BJ (cell line): ENCODE measurements around the gene DMD. TPM values are rescaled to one million over a fixed set of nuclear protein-coding genes. Genes with fewer than 3 reads are reported as not detected.

Experiments
- CTCF ChIA-PET: fragments of 350-600 bp; formaldehyde crosslinking; extraction: SDS; loops from one replicate; lab custom pipeline; 2021; ENCODE audit warnings: antibody characterized with exemption, inconsistent platforms; lab: Yijun Ruan, JAX
- POLR2A ChIA-PET: fragments of 300-600 bp; sonication (Branson Sonifier 250); formaldehyde crosslinking; extraction: SDS; loops from one replicate; lab custom pipeline; 2021; ENCODE audit warnings: antibody characterized with exemption; lab: Charles Lee
- DNase-seq: peaks from one replicate; pipeline ENCODE4 v3.0.0-alpha.2; 2011; ENCODE audit warnings: low read depth
- H3K27me3 ChIP-seq: 2 replicates; pipeline ENCODE4 v1.6.0; 2011; ENCODE audit warnings: low read length; ENCODE audit not compliant: control insufficient read depth, insufficient read depth
- H3K36me3 ChIP-seq: 2 replicates; pipeline ENCODE4 v1.5.1; 2011; ENCODE audit warnings: low read length; ENCODE audit not compliant: control insufficient read depth, insufficient read depth
- H3K4me3 ChIP-seq: 2 replicates; pipeline ENCODE4 v1.5.1; 2011; ENCODE audit warnings: low read depth, mild to moderate bottlenecking, control low read depth, low read length
- CTCF ChIP-seq: IDR thresholded peaks from 2 replicates; pipeline ENCODE4 v1.5.1; 2011; ENCODE audit warnings: low read depth, mild to moderate bottlenecking, control low read depth, inconsistent platforms, low read length, moderate library complexity; ENCODE audit not compliant: insufficient read depth
- polyA plus RNA-seq: library from polyadenylated mRNA; depleted of rRNA; stranded (reverse); fragments of >200 nt; gene quantifications from 2 replicates; pipeline ENCODE4 v1.2.3, GENCODE V29; 2011

DMD gene
- polyA plus RNA-seq, 1 experiment = 12.5 TPM

GRCh38 chrX:31819455-31819854, 1391.9 kb downstream of the DMD start:
- ChIA-PET CTCF (no interaction called here), POLR2A (no interaction called here)
- Histone ChIP-seq H3K4me3 (no peak overlapping the region), H3K36me3 (no peaks in the 10 kb centered on the region), H3K27me3 (no peaks in the 10 kb centered on the region)
- no peak for DNase-seq
- no peak for TF ChIP-seq CTCF

GRCh38 chrX:31811106-31811505, 1400.2 kb downstream of the DMD start:
- no peak for DNase-seq
- POLR2A ChIA-PET = no interaction called here
- no peak for TF ChIP-seq CTCF
- Histone ChIP-seq H3K4me3 (no peak overlapping the region), H3K36me3 (no peaks in the 10 kb centered on the region), H3K27me3 (no peaks in the 10 kb centered on the region)
- CTCF ChIA-PET = no interaction called here

GRCh38 chrX:31808357-31808756, 1403.0 kb downstream of the DMD start:
- no peak for DNase-seq
- Histone ChIP-seq H3K36me3 (no peaks in the 10 kb centered on the region), H3K4me3 (no peak overlapping the region), H3K27me3 (no peaks in the 10 kb centered on the region)
- no peak for TF ChIP-seq CTCF
- CTCF ChIA-PET = no interaction called here
- POLR2A ChIA-PET = no interaction called here

GRCh38 chrX:31807165-31807564, 1404.2 kb downstream of the DMD start:
- no peaks in the 10 kb centered on the region for H3K36me3 ChIP-seq
- DNase-seq = no peak
- ChIA-PET POLR2A (no interaction called here), CTCF (no interaction called here)
- H3K4me3 ChIP-seq = no peak overlapping the region
- no peak for TF ChIP-seq CTCF
- H3K27me3 ChIP-seq = no peaks in the 10 kb centered on the region

- no peak overlapping the region for H3K4me3 ChIP-seq
- ChIA-PET POLR2A (no interaction called here), CTCF (no interaction called here)
- H3K36me3 ChIP-seq = no peaks in the 10 kb centered on the region
- H3K27me3 ChIP-seq = no peaks in the 10 kb centered on the region
- no peak for DNase-seq
- no peak for TF ChIP-seq CTCF
These were observed 1405.6 kb downstream of the DMD start for GRCh38 chrX:31805781-31806180.
